Muscle layer of duodenum (tissue), 2 donors: ENCODE results near the gene CEP68.

Experiments used
- H3K27ac ChIP-seq: one replicate; pipeline ENCODE4 v1.7.0; 2013; ENCODE audit warnings: mild to moderate bottlenecking, low read length
- H3K27me3 ChIP-seq: one replicate; pipeline ENCODE4 v1.7.0; 2013; ENCODE audit warnings: low read depth, mild to moderate bottlenecking, control low read depth, low read length
- H3K36me3 ChIP-seq, 2 donors: one replicate each; pipeline ENCODE4 v1.7.0; 2013; ENCODE audit warnings: low read length in 2 of 2, control low read depth in 1 of 2, mild to moderate bottlenecking in 1 of 2; ENCODE audit not compliant: insufficient read depth in 2 of 2, control insufficient read depth in 1 of 2
- H3K4me1 ChIP-seq, 2 donors: one replicate each; pipeline ENCODE4 v1.7.0; 2013; ENCODE audit warnings: low read length in 2 of 2, mild to moderate bottlenecking in 2 of 2, control low read depth in 1 of 2, moderate library complexity in 1 of 2; ENCODE audit not compliant: insufficient read depth in 2 of 2, control insufficient read depth in 1 of 2
- H3K4me3 ChIP-seq, 2 donors: one replicate each; pipeline ENCODE4 v1.7.0; 2013; ENCODE audit warnings: low read length in 2 of 2, low read depth in 1 of 2, mild to moderate bottlenecking in 1 of 2
- H3K9me3 ChIP-seq, 2 donors: one replicate each; pipeline ENCODE4 v1.7.0; 2013; ENCODE audit warnings: low read length in 2 of 2, control low read depth in 1 of 2, mild to moderate bottlenecking in 1 of 2; ENCODE audit not compliant: control insufficient read depth in 1 of 2
- donor health status: healthy.

The CEP68 gene

GRCh38 chr2:65046633-65047407 lies 9.4 kb upstream of the CEP68 start:
- no peaks in the 10 kb centered on the region for H3K27me3 ChIP-seq
- H3K4me1 ChIP-seq: no peaks in the 10 kb centered on the region
- no peak overlapping the region for H3K27ac ChIP-seq
- H3K9me3 ChIP-seq: no peaks in the 10 kb centered on the region
- H3K36me3 ChIP-seq: no peaks in the 10 kb centered on the region
- no peak overlapping the region for H3K4me3 ChIP-seq

DNA sequence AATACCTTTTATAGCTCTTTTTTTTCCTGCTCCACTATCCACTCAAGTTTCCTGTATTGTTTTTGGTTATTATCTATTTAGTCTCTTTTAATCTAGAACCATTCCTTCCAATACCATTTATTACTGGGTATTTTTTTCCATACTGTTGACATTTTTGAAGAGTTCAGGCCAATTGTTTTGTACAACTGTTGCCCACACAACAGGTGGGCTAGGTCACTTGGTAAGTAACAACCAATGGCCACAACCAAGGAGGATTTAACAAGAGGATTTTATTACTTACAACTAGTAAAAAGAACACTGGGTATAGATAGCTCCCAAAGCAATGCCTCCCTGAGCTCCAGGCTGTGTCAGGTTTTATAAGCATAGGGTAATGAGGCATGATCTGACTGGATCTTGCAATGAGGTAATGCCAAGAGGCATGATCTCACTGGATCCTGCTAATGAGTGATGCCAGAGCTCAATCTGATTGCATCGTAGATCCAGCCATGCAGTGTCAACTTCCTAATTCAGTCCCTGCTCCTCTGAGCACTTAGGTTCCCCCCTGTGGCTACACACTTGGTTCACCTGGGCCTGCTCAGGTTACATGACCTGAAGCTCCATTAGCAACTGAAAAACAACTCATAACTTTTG lies 7.1 kb upstream of the CEP68 start:
- Histone ChIP-seq H3K4me1 (no peaks in the 10 kb centered on the region), H3K27me3 (no peaks in the 10 kb centered on the region), H3K27ac (no peak overlapping the region), H3K9me3 (no peaks in the 10 kb centered on the region), H3K36me3 (no peaks in the 10 kb centered on the region), H3K4me3 (no peak overlapping the region)

GRCh38 chr2:65050931-65051330 lies 5.3 kb upstream of the CEP68 start:
- no peak overlapping the region for H3K4me3 ChIP-seq
- H3K27me3 ChIP-seq: no peaks in the 10 kb centered on the region
- H3K27ac ChIP-seq: no peak overlapping the region
- no peaks in the 10 kb centered on the region for H3K9me3 ChIP-seq
- H3K4me1 ChIP-seq: no peaks in the 10 kb centered on the region
- H3K36me3 ChIP-seq: no peaks in the 10 kb centered on the region

DNA sequence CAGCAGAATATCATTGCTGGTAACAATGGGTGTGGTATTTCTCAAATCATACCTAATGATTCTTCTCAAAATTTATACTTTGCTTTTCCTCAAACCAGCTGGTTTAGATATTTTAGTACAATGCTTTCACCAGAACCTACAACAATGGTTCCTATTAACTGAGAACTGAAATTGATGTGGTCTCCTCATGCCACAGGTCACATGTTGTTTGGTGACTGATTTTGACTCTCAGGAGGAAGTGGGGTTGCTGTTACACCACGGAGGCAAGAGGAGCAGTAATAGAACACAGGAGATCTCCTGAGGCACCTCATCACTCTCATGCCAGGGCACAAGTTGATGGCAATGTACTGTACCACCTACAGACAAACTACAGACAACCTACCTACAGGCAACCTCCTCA lies 3.0 kb upstream of the CEP68 start:
- H3K36me3 ChIP-seq: no peaks in the 10 kb centered on the region
- H3K9me3 ChIP-seq: no peaks in the 10 kb centered on the region
- no peak overlapping the region for H3K4me3 ChIP-seq
- no peak overlapping the region for H3K27ac ChIP-seq
- no peaks in the 10 kb centered on the region for H3K27me3 ChIP-seq
- peaks cover 7 to 10% of the 10 kb centered on the region in 2 donors for H3K4me1 ChIP-seq

DNA sequence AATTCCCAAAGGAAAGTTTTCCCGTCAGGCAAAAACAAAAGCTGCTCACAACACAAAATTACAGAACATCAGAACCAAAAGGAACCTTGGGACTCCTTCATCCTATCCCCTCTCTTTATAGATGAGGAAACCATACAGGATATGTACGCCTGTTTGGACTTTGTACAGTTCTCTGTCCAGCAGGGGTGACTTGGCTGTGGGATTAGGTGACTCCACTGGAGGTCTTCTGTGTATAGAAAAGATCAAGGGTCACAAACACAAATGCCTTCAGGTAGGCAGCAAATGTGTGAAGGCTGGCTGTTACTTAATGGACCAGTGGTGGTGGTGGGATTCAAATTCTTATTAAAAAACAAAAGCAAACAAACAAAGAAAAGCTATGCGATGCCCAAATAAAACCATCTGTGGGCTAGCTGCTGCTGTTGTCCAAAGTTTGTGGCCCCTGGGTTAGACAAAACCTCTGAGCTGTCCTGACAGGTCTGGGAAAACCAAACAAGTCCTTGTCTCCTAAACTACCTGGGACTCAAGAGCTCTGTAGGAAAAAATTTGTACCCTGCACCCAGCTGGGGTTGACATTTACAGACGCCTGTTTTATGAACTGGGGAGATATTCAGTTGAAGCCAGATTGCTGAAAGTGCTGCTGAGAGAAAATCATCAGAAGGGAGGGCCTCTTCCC lies 1.3 kb upstream of the CEP68 start:
- H3K36me3 ChIP-seq: no peaks in the 10 kb centered on the region
- peak overlapping the region in 1 of 2 donors; percentile 92 for H3K4me3 ChIP-seq
- H3K27ac ChIP-seq: no peak overlapping the region
- no peaks in the 10 kb centered on the region for H3K27me3 ChIP-seq
- H3K9me3 ChIP-seq: no peaks in the 10 kb centered on the region
- H3K4me1 ChIP-seq: peaks cover 12 to 26% of the 10 kb centered on the region in 2 donors

DNA sequence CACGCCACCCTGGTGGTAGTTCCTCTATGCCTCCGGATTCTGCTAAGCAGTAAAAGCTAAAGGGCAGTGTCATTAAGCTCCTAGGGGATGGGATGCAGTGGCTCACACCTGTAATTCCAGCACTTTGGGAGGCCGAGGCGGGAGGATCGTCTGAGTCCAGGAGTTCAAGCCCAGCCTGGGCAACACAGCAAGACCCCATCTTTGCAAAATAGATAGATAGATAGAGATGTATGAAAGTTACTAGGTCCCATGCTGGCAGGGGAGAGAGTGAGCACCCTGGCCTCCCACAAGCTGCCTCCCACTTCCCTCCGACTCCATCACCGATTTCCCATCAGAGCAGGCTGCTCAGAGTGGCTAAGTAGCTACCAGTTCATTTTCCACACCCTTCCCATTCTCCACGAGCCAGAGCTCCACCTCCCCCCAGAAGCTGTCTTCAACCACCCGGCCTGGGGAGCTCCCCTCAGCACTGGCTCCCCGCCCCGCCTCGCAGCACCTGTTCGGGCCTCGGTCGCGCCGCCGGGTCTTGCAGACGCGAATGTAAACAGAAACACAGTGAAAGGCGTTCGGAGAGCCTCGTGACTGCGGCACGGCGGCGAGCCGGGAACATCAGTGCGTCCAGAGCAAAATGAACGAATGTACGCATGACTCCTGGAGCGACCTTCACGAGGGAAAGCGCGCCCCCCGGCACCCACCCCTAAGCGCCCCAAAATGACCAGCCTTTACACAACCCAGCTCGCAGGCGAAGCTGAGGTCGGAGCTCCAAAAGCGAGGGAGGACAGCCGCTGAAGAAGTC lies 598 bp upstream of the CEP68 start:
- Histone ChIP-seq H3K9me3 (no peaks in the 10 kb centered on the region), H3K27ac (no peak overlapping the region), H3K27me3 (no peaks in the 10 kb centered on the region), H3K4me3 (peak overlapping the region; percentile 87 to 92), H3K36me3 (no peaks in the 10 kb centered on the region), H3K4me1 (peaks cover 12 to 32% of the 10 kb centered on the region in 2 donors)

DNA sequence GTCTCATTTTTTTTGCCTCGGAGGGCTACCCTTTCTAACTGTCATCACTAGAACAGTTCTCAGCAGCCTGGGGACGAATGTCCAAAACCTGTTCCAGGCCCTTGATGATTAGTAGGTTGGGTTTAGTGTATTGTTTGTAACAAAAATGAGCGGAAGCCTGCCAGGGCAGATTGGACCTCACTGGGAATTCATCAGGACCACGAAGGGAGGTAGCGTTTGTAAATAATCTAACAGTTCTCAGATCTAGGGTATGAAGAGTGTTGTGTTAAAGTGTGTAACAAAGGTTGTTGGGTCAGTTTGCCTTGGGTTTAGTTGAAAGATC lies 799 bp downstream of the CEP68 start:
- Histone ChIP-seq H3K4me1 (peaks cover 12 to 35% of the 10 kb centered on the region in 2 donors), H3K4me3 (peak overlapping the region; percentile 87 to 92), H3K9me3 (no peaks in the 10 kb centered on the region), H3K27me3 (no peaks in the 10 kb centered on the region), H3K36me3 (no peaks in the 10 kb centered on the region), H3K27ac (peak overlapping the region; percentile 70)

- H3K27me3 ChIP-seq: no peaks in the 10 kb centered on the region
- peak overlapping the region; percentile 70 for H3K27ac ChIP-seq
- H3K9me3 ChIP-seq: no peaks in the 10 kb centered on the region
- H3K4me1 ChIP-seq: peaks cover 12 to 39% of the 10 kb centered on the region in 2 donors
- H3K4me3 ChIP-seq: peak overlapping the region; percentile 87 to 92
- H3K36me3 ChIP-seq: no peaks in the 10 kb centered on the region
These were observed 1.3 kb downstream of the CEP68 start for GRCh38 chr2:65057391-65058052.

DNA sequence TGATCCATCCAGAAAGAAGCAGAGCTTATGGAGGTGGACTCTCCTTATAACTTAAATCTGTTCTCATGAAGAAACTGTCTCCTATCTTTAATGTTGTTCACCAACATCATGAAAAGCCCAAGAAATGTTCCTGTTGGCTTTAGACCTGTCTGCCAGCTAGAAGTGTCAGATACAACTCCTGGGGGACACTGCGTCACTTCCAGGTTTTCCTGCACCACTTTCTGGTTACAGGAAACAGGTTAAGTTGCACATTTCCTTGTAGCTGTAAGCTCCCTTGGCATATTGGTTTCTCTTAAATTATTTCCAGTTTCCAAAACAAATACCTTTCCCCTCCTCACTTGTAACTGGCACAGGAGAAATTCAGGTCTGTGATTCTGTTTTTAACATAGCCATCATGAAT lies 2.9 kb downstream of the CEP68 start:
- peaks cover 12 to 54% of the 10 kb centered on the region in 2 donors for H3K4me1 ChIP-seq
- no peak overlapping the region for H3K4me3 ChIP-seq
- peak overlapping the region; percentile 11 for H3K27ac ChIP-seq
- H3K9me3 ChIP-seq: no peaks in the 10 kb centered on the region
- no peaks in the 10 kb centered on the region for H3K27me3 ChIP-seq
- no peaks in the 10 kb centered on the region for H3K36me3 ChIP-seq

DNA sequence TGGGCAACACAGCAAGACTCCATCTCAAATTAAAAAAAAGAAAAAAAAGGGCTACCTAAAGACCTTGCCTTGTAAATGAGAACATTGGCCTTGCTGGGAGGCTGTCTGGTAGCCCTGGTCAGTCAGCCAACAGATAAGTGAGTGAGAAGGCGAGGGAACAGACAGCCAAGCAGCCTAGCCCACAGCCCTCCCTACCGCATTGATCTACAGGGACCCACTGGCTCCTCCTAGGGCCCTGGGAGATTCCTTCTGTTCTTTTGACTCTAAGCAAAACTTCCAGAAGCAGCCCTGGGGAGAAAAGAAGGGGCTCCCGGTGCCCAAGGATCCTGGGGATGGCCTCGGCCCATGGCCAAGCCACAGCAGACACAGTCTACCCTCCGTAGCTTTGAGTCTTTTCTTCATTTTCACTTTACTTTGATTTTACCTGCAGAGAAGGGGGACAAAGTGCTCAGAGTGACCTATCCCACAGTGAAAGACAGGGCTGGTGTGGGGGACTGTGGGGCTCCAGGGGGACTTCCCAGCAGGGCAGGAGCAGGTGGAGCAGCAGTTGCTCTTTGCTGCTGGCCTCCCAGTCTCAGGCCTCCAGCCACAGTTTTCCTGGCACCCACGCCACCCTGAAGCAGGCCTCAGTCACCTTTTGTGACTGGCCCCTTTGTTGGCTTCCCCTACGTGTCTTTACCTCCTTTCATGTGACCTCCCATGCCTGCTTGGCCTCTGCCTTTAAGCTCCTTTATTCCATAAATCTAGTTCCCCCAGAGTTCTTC lies 5.1 kb downstream of the CEP68 start:
- Histone ChIP-seq H3K27ac (no peak overlapping the region), H3K4me3 (no peak overlapping the region), H3K27me3 (no peaks in the 10 kb centered on the region), H3K4me1 (peaks cover 25 to 74% of the 10 kb centered on the region in 2 donors), H3K36me3 (no peaks in the 10 kb centered on the region), H3K9me3 (no peaks in the 10 kb centered on the region)
